ENCODE data around the gene CXXC1.
A peak's percentile ranks its signal among the peaks of the same experiment; 100 is the strongest.
"Not testable (repeated sequence)": the region's sequence is repeated elsewhere in the genome, so short reads cannot be mapped to it uniquely, and the experiment has no call there.

The CXXC1 gene

GRCh38 chr18:50287441-50288347 is at the start of gene CXXC1:
Gene CXXC1, minus strand, starts transcription at chr18:50287692. Its CDS starts 103 bp downstream, at chr18:50287589.
- Mint-ChIP-seq H3K36me3 (ENCODE audit: low read depth) (peaks cover 51% of the 10 kb centered on the region), H3K4me1 (ENCODE audit: low read depth) (peaks cover 49% of the 10 kb centered on the region), H3K9me3 (no peaks in the 10 kb centered on the region), H3K4me3 (peak within 1 kb of the TSS; percentile 92), H3K27ac (peak within 1 kb of the TSS; percentile 90), H3K27me3 (no peaks in the 10 kb centered on the region)
- intact Hi-C loops (cut with micrococcal nuclease) = loop anchor here (1.0 to 10.0 kb wide), 4 partner anchors 10 to 793 kb away; partner anchors contain the start of genes ACAA2, CFAP53 and RPL17

- no peaks in the 10 kb centered on the region for H3K9me3 Mint-ChIP-seq
- peaks cover 58% of the 10 kb centered on the region for H3K4me1 Mint-ChIP-seq (ENCODE audit: low read depth)
- intact Hi-C loops (cut with micrococcal nuclease) = no loop called here
- H3K4me3 Mint-ChIP-seq = no peak overlapping the region
- H3K27me3 Mint-ChIP-seq = peaks cover 2% of the 10 kb centered on the region
- H3K27ac Mint-ChIP-seq = peak overlapping the region; percentile 60
- no peaks in the 10 kb centered on the region for H3K36me3 Mint-ChIP-seq (ENCODE audit: low read depth)
These were observed 47.2 kb upstream of the CXXC1 start for GRCh38 chr18:50334546-50335152.

GRCh38 chr18:50331691-50332090 is 44.2 kb upstream of the CXXC1 start:
- no peaks in the 10 kb centered on the region for H3K9me3 Mint-ChIP-seq
- no peak overlapping the region for H3K27ac Mint-ChIP-seq
- intact Hi-C loops (cut with micrococcal nuclease) = no loop called here
- peaks cover 40% of the 10 kb centered on the region for H3K4me1 Mint-ChIP-seq (ENCODE audit: low read depth)
- no peak overlapping the region for H3K4me3 Mint-ChIP-seq
- no peaks in the 10 kb centered on the region for H3K36me3 Mint-ChIP-seq (ENCODE audit: low read depth)
- H3K27me3 Mint-ChIP-seq = peaks cover 13% of the 10 kb centered on the region

DNA sequence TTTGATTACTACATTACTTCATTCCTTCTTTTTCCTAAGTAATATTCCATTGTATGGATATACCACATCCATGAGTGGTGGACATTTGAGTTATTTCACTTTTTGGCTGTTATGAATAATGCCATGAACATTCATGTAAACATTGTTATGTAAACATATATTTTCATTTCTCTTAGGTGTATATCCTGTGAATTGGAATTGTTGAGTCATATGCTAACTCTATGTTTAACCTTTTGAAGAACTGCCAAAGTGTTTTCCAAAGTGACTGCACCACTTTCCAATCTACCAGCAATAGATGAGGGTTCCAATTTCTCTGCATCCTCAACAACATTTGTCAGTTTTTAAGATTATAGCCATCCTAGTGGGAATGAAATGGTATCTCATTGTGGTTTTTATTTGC is 42.7 kb upstream of the CXXC1 start:
- H3K36me3 Mint-ChIP-seq (ENCODE audit: low read depth) = no peaks in the 10 kb centered on the region
- H3K27ac Mint-ChIP-seq = no peak overlapping the region
- peaks cover 31% of the 10 kb centered on the region for H3K4me1 Mint-ChIP-seq (ENCODE audit: low read depth)
- intact Hi-C loops (cut with micrococcal nuclease) = no loop called here
- H3K4me3 Mint-ChIP-seq = no peak overlapping the region
- peaks cover 13% of the 10 kb centered on the region for H3K27me3 Mint-ChIP-seq
- peaks cover 3% of the 10 kb centered on the region for H3K9me3 Mint-ChIP-seq

- peaks cover 12% of the 10 kb centered on the region for H3K9me3 Mint-ChIP-seq
- H3K36me3 Mint-ChIP-seq (ENCODE audit: low read depth) = no peaks in the 10 kb centered on the region
- intact Hi-C loops (cut with micrococcal nuclease) = no loop called here
- no peak overlapping the region for H3K4me3 Mint-ChIP-seq
- no peak overlapping the region for H3K27ac Mint-ChIP-seq
- H3K4me1 Mint-ChIP-seq (ENCODE audit: low read depth) = peaks cover 15% of the 10 kb centered on the region
- H3K27me3 Mint-ChIP-seq = peaks cover 18% of the 10 kb centered on the region
These were observed 40.5 kb upstream of the CXXC1 start for GRCh38 chr18:50327983-50328382.

GRCh38 chr18:50320719-50321118 is 33.2 kb upstream of the CXXC1 start:
- intact Hi-C loops (cut with micrococcal nuclease) = no loop called here
- no peaks in the 10 kb centered on the region for H3K36me3 Mint-ChIP-seq (ENCODE audit: low read depth)
- H3K4me1 Mint-ChIP-seq (ENCODE audit: low read depth) = peaks cover 13% of the 10 kb centered on the region
- H3K4me3 Mint-ChIP-seq = no peak overlapping the region
- H3K9me3 Mint-ChIP-seq = peaks cover 12% of the 10 kb centered on the region
- no peak overlapping the region for H3K27ac Mint-ChIP-seq
- peaks cover 29% of the 10 kb centered on the region for H3K27me3 Mint-ChIP-seq

DNA sequence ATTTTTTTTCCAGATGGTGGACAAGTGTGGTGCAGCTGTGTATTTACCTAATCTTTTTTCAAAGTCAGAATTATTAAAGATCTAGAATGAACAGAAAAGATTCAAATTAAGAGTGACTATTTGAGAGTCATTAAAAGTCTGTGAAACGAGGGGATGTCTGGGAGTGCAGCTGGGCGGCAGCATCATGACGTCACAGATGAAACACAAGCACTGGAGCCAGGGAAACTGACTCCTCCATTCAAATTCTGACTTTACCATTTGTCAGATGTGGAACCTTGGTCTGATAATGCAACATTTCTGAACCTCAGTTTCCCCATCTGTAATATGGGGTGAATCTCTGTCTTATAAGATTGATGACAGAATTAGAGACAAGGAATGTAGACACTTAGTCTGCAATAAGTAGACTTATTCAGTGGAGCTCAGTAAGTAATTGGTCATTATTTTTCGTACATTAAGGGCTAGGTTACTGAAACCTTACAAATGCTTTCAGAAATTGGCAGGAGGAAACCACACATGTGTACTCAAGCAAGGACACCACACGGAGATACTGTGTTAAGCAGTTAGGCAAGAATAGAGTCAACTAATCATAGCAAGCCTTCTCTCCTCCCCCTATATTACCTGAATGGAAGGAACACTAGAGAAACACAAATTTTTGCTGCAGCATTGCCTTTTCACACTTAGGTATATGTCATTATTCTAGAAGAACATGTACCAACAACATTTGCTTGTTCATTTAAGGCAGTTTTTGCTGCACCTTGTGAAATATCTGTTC is 27.8 kb upstream of the CXXC1 start:
- no peak overlapping the region for H3K4me3 Mint-ChIP-seq
- intact Hi-C loops (cut with micrococcal nuclease) = no loop called here
- peaks cover 16% of the 10 kb centered on the region for H3K27me3 Mint-ChIP-seq
- H3K4me1 Mint-ChIP-seq (ENCODE audit: low read depth) = peaks cover 22% of the 10 kb centered on the region
- no peak overlapping the region for H3K27ac Mint-ChIP-seq
- H3K9me3 Mint-ChIP-seq = no peaks in the 10 kb centered on the region
- no peaks in the 10 kb centered on the region for H3K36me3 Mint-ChIP-seq (ENCODE audit: low read depth)

- Mint-ChIP-seq H3K27ac (no peak overlapping the region), H3K27me3 (peaks cover 16% of the 10 kb centered on the region), H3K4me3 (no peak overlapping the region), H3K9me3 (no peaks in the 10 kb centered on the region), H3K4me1 (ENCODE audit: low read depth) (peaks cover 22% of the 10 kb centered on the region), H3K36me3 (ENCODE audit: low read depth) (no peaks in the 10 kb centered on the region)
- intact Hi-C loops (cut with micrococcal nuclease) = no loop called here
These were observed 26.5 kb upstream of the CXXC1 start for GRCh38 chr18:50313873-50314460.

GRCh38 chr18:50313031-50313607 is 25.6 kb upstream of the CXXC1 start:
- intact Hi-C loops (cut with micrococcal nuclease) = no loop called here
- Mint-ChIP-seq H3K27me3 (peaks cover 10% of the 10 kb centered on the region), H3K4me3 (no peak overlapping the region), H3K36me3 (ENCODE audit: low read depth) (no peaks in the 10 kb centered on the region), H3K27ac (peak overlapping the region; percentile 76), H3K4me1 (ENCODE audit: low read depth) (peaks cover 27% of the 10 kb centered on the region), H3K9me3 (no peaks in the 10 kb centered on the region)

DNA sequence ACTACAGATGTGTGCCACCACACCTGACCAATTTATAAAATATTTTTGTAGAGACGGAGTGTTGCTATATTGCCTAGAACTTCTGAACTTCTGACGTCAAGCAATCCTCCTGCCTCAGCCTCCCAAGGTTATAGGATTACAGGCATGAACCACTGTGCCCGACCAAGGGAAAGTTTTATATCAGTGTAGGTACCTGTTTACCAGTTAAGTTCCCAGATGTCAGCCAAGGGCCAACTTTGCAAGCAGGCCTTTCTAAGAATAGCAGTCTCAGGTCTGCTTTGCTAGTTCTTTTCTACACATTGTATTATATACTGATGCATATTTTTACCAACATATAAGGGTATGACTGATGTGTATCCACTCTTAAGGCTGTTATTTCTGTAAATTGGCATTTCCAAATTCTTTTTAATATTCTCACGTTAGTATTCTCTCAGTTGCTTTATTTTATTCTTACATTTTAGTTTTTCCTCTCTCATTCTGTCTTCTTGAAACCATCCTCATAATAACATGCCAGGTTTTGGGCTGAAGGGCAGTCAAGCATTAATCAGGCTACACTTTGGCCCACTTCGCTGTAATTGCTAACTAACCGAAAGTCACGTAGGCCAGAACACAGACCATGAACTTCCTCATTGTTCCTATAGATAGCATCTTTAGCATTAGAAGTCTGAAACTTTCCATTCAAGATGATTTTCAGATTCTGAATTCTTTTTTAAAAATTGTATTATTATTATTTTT is 25.0 kb upstream of the CXXC1 start:
- Mint-ChIP-seq H3K27ac (peak overlapping the region; percentile 76), H3K4me3 (no peak overlapping the region), H3K27me3 (peaks cover 5% of the 10 kb centered on the region), H3K36me3 (ENCODE audit: low read depth) (no peaks in the 10 kb centered on the region), H3K9me3 (no peaks in the 10 kb centered on the region), H3K4me1 (ENCODE audit: low read depth) (peaks cover 26% of the 10 kb centered on the region)
- intact Hi-C loops (cut with micrococcal nuclease) = no loop called here

DNA sequence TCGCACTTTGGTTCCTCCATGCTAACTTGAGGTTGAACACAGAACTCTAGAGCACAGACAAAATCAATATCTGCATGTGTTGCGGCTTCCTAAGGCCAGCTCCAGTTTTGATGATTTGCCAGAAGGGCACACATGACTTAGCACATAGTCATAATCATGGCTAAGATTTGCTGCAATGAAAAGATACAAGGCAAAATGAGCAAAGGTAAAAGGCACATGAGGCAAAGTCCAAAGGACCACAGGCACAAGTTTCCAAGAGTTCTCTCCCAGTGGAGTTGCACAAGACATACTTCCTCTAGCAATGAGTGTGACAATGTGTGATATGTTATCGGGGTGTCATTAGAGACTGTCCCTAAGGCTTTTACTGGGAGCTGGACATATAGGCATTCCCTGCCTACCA is 24.2 kb upstream of the CXXC1 start:
- Mint-ChIP-seq H3K4me1 (ENCODE audit: low read depth) (peaks cover 33% of the 10 kb centered on the region), H3K36me3 (ENCODE audit: low read depth) (no peaks in the 10 kb centered on the region), H3K9me3 (no peaks in the 10 kb centered on the region), H3K27me3 (peaks cover 5% of the 10 kb centered on the region), H3K27ac (no peak overlapping the region), H3K4me3 (no peak overlapping the region)
- intact Hi-C loops (cut with micrococcal nuclease) = no loop called here

GRCh38 chr18:50310080-50310479 is 22.6 kb upstream of the CXXC1 start:
- Mint-ChIP-seq H3K9me3 (no peaks in the 10 kb centered on the region), H3K4me3 (no peak overlapping the region), H3K27ac (no peak overlapping the region), H3K27me3 (peaks cover 5% of the 10 kb centered on the region), H3K36me3 (ENCODE audit: low read depth) (no peaks in the 10 kb centered on the region), H3K4me1 (ENCODE audit: low read depth) (peaks cover 33% of the 10 kb centered on the region)
- intact Hi-C loops (cut with micrococcal nuclease) = no loop called here

GRCh38 chr18:50308851-50309250 is 21.4 kb upstream of the CXXC1 start:
- H3K9me3 Mint-ChIP-seq; H3K27me3 Mint-ChIP-seq; H3K4me3 Mint-ChIP-seq; H3K36me3 Mint-ChIP-seq (ENCODE audit: low read depth); intact Hi-C loops (cut with micrococcal nuclease): not testable (repeated sequence)
- Mint-ChIP-seq H3K27ac (peak overlapping the region; percentile 75), H3K4me1 (ENCODE audit: low read depth) (peaks cover 33% of the 10 kb centered on the region)

Data from dendritic cell treated with granulocyte-macrophage colony-stimulating factor and Interleukin-4, amounts not matched to agents 40 ng/mL and 50 ng/mL, for 4 days (primary cell).